Activated CD4-positive, alpha-beta T cell treated with anti-CD3 and anti-CD28 coated beads, Interleukin-2, amount 50 U/mL, for 48 hours (primary cell): ENCODE results near the gene CEACAM21.

Experiments used
- DNase-seq, 2 experiments: peaks; one replicate each; pipeline ENCODE4 v3.0.0-alpha.2; 2020

The CEACAM21 gene

DNA sequence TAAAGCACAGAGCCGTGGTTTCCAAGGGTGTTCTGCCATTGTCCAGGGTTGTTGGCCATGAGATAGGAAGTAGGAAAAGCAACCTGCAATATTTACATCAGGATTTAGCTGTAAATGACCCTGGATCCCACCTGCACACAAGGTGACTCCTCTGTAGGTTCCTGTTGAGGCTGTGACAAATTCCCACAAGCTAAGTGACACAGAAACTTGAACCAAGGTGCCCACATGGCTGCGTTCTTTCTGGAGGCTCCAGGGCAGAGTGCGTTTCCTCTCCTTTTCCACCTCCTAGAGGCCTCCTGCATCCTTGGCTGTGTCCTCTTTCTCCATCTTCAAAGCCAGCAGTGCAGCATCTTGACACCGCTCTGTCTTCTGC is 11.9 kb downstream of the CEACAM21 start:
- no peak for DNase-seq

GRCh38 chr19:41588497-41589209 is 12.7 kb downstream of the CEACAM21 start:
- DNase-seq, result peak; percentile 17 to 28

DNA sequence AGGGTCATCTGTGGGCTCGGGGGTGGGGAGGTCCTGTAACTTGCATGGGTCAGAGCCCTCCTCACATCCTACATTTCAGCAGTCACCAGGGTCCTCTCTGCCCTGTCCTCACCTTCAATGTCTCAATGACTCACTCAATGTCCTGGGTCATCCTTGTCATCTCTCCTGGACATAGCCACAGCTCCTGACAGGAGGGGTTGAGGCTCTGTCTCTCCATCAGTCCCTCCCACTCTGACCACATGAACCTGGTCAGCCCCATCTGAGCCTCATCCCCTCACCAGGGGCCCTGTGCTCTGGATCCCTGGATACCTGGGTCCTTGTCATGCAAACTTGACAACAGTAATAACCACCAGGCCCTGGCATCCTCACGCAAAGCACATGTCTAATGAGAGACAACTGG is 13.4 kb downstream of the CEACAM21 start:
- DNase-seq, result no peak

- no peak for DNase-seq
Measured at GRCh38 chr19:41590936-41591335, 15.0 kb downstream of the CEACAM21 start.

DNA sequence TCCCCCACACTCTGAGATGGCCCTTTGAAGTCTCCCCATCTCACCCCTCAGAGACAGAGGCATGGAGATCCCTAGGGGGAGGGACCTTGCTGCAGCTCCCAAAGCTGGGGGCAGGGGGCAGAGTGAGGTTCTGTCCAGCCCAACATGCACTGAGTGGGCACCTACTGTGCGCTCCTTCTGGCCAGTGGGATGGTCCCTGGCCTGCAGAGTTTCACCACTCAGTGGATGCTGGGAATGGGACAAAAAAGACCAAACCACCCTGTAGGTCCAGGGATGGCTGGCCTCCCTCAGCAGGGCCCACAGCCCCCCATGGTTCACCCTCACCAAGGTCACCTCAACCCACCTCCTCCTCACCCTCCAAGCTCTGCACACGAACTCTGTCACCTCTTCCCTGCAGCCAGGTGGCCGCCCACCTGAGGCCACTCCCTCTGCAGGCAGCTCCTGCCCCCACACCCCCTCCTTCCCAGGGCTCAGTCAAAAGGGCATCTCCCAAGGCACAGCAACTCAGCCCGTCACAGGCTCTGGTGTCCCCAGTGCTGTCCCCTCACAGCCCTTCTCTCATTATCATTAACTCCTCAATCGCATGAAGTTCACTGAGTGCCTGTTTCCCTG is 16.1 kb downstream of the CEACAM21 start:
- DNase-seq, result no peak

GRCh38 chr19:41595258-41595889 is 19.4 kb downstream of the CEACAM21 start:
- DNase-seq, result peak; percentile 66 to 77

DNA sequence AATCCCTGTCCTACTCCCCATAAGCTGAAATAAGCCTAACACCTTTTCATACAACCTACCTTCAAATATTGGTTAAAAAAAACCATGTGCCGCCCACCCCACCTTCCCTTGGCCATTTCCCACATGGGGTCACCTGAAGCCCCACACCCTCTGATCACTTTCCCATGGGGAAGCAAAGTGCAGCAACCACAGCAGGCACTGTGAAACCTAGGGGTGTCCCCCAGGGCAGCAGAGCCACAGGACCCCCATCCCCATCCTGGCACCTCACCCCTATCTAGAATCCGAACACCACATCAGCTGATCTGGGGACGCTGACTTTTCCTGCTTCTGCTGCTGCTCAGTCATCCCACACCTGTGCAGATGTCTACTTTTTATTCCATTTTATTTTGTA is 19.9 kb downstream of the CEACAM21 start:
- DNase-seq, result no peak

- DNase-seq, result peak; percentile 76 to 83
Measured at GRCh38 chr19:41597600-41598041, 21.7 kb downstream of the CEACAM21 start.

GRCh38 chr19:41599175-41599966 is 23.4 kb downstream of the CEACAM21 start:
- no peak for DNase-seq

- no peak for DNase-seq
Measured at GRCh38 chr19:41601771-41602170, 25.8 kb downstream of the CEACAM21 start.

DNA sequence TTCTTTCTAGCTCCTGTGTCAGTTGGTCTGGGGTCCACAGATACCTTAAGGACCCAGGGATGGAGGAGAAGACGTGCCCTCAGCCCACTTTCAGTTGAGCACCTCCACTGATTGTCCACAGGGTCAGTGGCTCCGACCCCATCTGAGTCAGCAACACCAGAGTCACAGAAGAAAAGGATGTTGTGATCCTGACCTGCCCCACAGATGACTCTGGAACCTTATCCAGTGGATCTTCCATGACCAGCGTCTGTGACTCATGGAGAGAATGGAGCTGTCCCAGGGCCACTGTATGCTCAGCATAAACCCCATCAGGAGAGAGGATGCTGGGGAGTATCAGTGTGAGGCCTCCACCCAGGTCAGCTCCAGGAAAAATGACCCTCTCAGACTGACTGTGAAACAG is 28.9 kb downstream of the CEACAM21 start:
- DNase-seq, result no peak

- DNase-seq, result no peak
Measured at GRCh38 chr19:41606215-41606837, 30.4 kb downstream of the CEACAM21 start.

DNA sequence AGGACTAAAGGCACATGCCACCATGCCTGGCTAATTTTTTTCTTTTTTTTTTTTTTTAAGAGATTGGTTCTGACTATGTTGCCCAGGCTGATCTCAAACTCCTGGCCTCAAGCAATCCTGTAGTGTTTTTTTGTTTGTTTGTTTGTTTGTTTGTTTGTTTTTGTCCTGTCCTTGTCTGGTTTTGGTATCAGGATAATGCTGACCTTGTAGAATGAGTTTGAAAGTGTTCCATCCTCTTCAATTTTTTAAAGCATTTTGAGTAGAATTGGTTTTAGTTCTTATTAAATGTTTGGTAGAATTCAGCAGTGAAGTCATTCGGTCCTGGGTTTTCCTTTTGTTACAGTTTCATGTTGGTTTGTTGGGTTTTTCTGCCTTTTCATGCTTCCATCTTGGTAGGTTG is 31.7 kb downstream of the CEACAM21 start:
- DNase-seq, result no peak

DNA sequence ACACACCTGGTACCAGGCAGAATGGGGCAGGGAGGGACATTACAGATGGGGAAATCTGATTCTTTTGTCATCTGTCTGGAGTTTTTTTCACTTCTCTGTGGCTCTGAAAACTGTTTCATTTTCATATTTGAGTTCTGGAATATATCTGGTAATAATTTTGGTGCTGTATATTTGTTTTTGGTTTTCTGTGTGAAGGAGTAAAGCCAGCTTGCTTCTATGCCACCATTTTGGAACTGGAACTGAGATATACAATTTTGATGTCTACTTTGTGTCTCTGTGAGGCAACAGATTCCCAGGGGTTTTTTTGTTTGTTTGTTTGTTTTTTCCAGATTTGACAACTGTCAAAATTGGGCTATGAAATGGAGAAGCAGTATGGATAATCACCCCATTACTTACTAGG is 34.8 kb downstream of the CEACAM21 start:
- DNase-seq, result no peak

- DNase-seq, result no peak
Measured at GRCh38 chr19:41612483-41612882, 36.5 kb downstream of the CEACAM21 start.

DNA sequence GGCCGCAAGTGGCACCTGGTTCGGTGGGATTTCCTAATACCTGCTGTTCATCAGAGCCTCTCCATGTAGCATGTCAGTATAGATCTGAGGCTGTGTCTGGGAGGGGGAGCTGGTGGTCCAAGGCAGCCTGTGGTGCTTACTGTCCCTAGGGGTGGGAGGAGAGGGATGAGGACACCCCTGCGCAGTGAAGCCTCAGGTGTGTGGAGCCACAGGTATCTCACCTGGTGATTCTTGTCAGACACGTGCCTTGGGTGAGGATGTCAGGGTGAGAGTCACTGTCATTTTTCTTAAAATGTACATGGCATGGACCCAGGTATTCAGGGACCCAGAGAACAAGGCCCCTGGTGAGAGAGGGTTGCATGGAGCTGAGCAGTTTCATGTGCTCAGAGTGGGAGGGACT is 39.2 kb downstream of the CEACAM21 start:
- no peak for DNase-seq

GRCh38 chr19:41616792-41617621 is 41.0 kb downstream of the CEACAM21 start:
- no peak for DNase-seq

- DNase-seq, result no peak
Measured at GRCh38 chr19:41617941-41618730, 42.2 kb downstream of the CEACAM21 start.

GRCh38 chr19:41619018-41619556 is 43.1 kb downstream of the CEACAM21 start:
- no peak for DNase-seq

- DNase-seq, result no peak
Measured at GRCh38 chr19:41620171-41620570, 44.2 kb downstream of the CEACAM21 start.

- no peak for DNase-seq
Measured at GRCh38 chr19:41621226-41621625, 45.3 kb downstream of the CEACAM21 start.
